ENCODE results near the gene OSTM1. TPM values are rescaled to one million over a fixed set of nuclear protein-coding genes. Genes with fewer than 3 reads are reported as not detected.

Gene OSTM1
- total and polyA plus RNA-seq, 2 of the 8 experiments (the other 6 are each of a cell fraction or from before 2014, with no cell fraction given) = 17.7 to 26.1 TPM

GRCh38 chr6:108114841-108115597 lies 40.5 kb upstream of the OSTM1 start (continued):
- peak; percentile 88 for TF ChIP-seq EZH2 (IDR thresholded peaks at IDR 0.05; ENCODE audit: low read depth, low read length, severe bottlenecking)
- no peak for TF ChIP-seq TEAD4 (IDR thresholded peaks at IDR 0.05; ENCODE audit: low read depth, low read length)
- TF ChIP-seq SIRT6 (IDR thresholded peaks at IDR 0.05; ENCODE audit: low read length) = no peak
- no peak for TF ChIP-seq BACH1 (IDR thresholded peaks at IDR 0.05; ENCODE audit: low read length)
- TF ChIP-seq EGR1 (IDR thresholded peaks at IDR 0.05; ENCODE audit: borderline replicate concordance, low read depth, low read length) = peak; percentile 36; the same call in 1 of the 2 replicates
- peak in 2 of 3 experiments; percentile 34 to 47; a peak in 3 of 4 replicates for TF ChIP-seq CTCF (IDR thresholded peaks at IDR 0.05; ENCODE audit: control extremely low read depth in 1 of 3, insufficient read depth in 1 of 3, low read depth in 1 of 3, low read length in 3 of 3)
